Fibroblast of villous mesenchyme (primary cell): ENCODE results near the gene ARID3A. TPM values are rescaled to one million over a fixed set of nuclear protein-coding genes. Genes with fewer than 3 reads are reported as not detected.

Experiments used
- DNase-seq: peaks from one replicate; pipeline ENCODE4 v3.0.0-alpha.2; 2010; ENCODE audit warnings: low read depth
- H3K4me3 ChIP-seq: 2 replicates; pipeline ENCODE4 v1.5.1; 2011; ENCODE audit warnings: low read depth, mild to moderate bottlenecking, low read length
- CTCF ChIP-seq: IDR thresholded peaks from 2 replicates; pipeline ENCODE4 v1.5.1; 2012; ENCODE audit warnings: low read depth, mild to moderate bottlenecking, low read length; ENCODE audit not compliant: insufficient read depth
- total RNA-seq: library from RNA; depleted of rRNA; stranded (reverse); fragments of >200 nt; gene quantifications from 2 replicates; pipeline ENCODE4 v1.2.3, GENCODE V29; 2012

The ARID3A gene
- total RNA-seq, 1 donor, result 45.8 TPM

GRCh38 chr19:1011831-1012333 lies 86.0 kb downstream of the ARID3A start:
- no peak overlapping the region for H3K4me3 ChIP-seq
- no peak for TF ChIP-seq CTCF
- DNase-seq, result no peak

- DNase-seq, result no peak
- TF ChIP-seq CTCF, result no peak
These were observed 86.5 kb downstream of the ARID3A start for GRCh38 chr19:1012334-1012733.

GRCh38 chr19:1013218-1013617 lies 87.4 kb downstream of the ARID3A start:
- H3K4me3 ChIP-seq, result no peak overlapping the region
- no peak for DNase-seq
- TF ChIP-seq CTCF, result no peak

More at GRCh38 chr19:1012334-1012733, 86.5 kb downstream of the ARID3A start:
- H3K4me3 ChIP-seq, result no peak overlapping the region

- DNase-seq, result no peak
- no peak for TF ChIP-seq CTCF
- no peak overlapping the region for H3K4me3 ChIP-seq
These were observed 88.6 kb downstream of the ARID3A start for GRCh38 chr19:1014161-1015060.

- TF ChIP-seq CTCF, result no peak
- no peak for DNase-seq
- H3K4me3 ChIP-seq, result no peak overlapping the region
These were observed 89.4 kb downstream of the ARID3A start for GRCh38 chr19:1015061-1015781.

- DNase-seq, result no peak
- no peak for TF ChIP-seq CTCF
- H3K4me3 ChIP-seq, result no peak overlapping the region
These were observed 90.2 kb downstream of the ARID3A start for GRCh38 chr19:1015782-1016646.
